GM18861 (cell line): Measurements from ENCODE around the gene WDR82.

Experiments
- ATAC-seq: cut with Tn5 transposase; IDR thresholded peaks from one replicate; pipeline ENCODE4 v1.9.1; 2021; ENCODE audit not compliant: unreplicated experiment

The WDR82 gene

GRCh38 chr3:52240059-52240885 is 38.2 kb downstream of the WDR82 start:
- peak; percentile 23 for ATAC-seq

- peak; percentile 47 for ATAC-seq
Observed at GRCh38 chr3:52238761-52239701, 39.4 kb downstream of the WDR82 start, which contains the start of gene TWF2. TSS of gene TWF2 (minus strand) at chr3:52239158. CDS start at chr3:52239016, 142 bp downstream.

GRCh38 chr3:52238193-52238760 is 40.2 kb downstream of the WDR82 start:
- ATAC-seq, result no peak

- ATAC-seq, result no peak
Observed at GRCh38 chr3:52237657-52238172, 40.7 kb downstream of the WDR82 start.

- no peak for ATAC-seq
Observed at GRCh38 chr3:52237006-52237656, 41.3 kb downstream of the WDR82 start.

GRCh38 chr3:52236424-52236886 is 42.0 kb downstream of the WDR82 start:
- no peak for ATAC-seq

- no peak for ATAC-seq
Observed at GRCh38 chr3:52234516-52235447, 43.7 kb downstream of the WDR82 start.

- ATAC-seq, result no peak
Observed at GRCh38 chr3:52233968-52234367, 44.5 kb downstream of the WDR82 start.

- ATAC-seq, result no peak
Observed at GRCh38 chr3:52233108-52233591, 45.3 kb downstream of the WDR82 start.

GRCh38 chr3:52232279-52233107 is 46.0 kb downstream of the WDR82 start:
- no peak for ATAC-seq

- ATAC-seq, result peak; percentile 48
Observed at GRCh38 chr3:52231502-52232278, 46.8 kb downstream of the WDR82 start.

- ATAC-seq, result no peak
Observed at GRCh38 chr3:52230889-52231499, 47.5 kb downstream of the WDR82 start.

GRCh38 chr3:52230461-52230860 is 48.0 kb downstream of the WDR82 start:
- no peak for ATAC-seq

GRCh38 chr3:52229656-52230055 is 48.8 kb downstream of the WDR82 start:
- ATAC-seq, result no peak

- ATAC-seq, result no peak
Observed at GRCh38 chr3:52228751-52229291, 49.6 kb downstream of the WDR82 start.

GRCh38 chr3:52228266-52228665 is 50.2 kb downstream of the WDR82 start:
- no peak for ATAC-seq

GRCh38 chr3:52227766-52228165 is 50.7 kb downstream of the WDR82 start:
- no peak for ATAC-seq
